Measurements from ENCODE around the gene ABCG4. TPM values are rescaled to one million over a fixed set of nuclear protein-coding genes. Genes with fewer than 3 reads are reported as not detected.

Gene ABCG4
- total RNA-seq: under 0.01 TPM in 1 of 2 replicates, not detected in the other

DNA sequence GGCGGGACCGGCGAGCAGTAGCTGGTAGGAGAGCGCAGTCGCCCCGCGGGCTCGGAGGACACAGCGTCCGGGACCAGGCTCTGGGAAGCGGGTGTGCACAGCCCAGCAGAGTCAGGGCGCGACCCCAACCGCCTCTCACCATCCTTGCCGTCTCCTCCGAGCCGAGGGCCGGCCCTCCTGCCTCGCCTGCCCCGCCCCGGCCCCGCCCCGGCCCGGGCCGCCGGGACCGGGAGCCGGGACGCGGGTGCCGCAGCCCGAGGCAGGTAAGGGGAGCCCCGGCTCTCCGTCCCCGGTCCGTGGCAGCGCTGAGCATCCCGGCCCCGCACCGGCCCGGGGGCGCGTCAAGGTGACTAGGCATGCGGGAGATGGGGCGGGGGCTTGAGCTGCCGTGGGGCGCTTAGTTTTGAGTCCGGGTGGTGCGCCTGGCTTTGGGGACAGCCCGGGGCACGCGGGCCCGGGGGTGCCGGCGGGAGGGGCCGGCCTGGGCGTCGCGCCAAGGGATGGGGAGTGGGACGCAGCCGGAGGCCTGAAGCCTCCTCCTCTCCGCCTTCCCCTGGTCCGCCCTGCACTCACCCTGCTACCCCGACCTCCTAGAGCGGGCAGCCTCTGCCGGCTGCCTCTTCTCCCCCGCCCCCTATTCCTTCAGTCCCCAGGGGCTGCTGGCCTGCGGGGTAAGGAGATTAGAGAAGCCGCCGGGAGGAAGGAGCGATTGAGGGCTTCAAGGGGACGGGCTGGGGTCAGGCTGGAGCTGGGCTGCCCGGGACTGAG lies at the start of gene ABCG4:
Gene ABCG4 (plus strand): TSS at position 35 of the 768 bp plus-strand sequence. CDS start 914 bp downstream, outside the sequence.

DNA sequence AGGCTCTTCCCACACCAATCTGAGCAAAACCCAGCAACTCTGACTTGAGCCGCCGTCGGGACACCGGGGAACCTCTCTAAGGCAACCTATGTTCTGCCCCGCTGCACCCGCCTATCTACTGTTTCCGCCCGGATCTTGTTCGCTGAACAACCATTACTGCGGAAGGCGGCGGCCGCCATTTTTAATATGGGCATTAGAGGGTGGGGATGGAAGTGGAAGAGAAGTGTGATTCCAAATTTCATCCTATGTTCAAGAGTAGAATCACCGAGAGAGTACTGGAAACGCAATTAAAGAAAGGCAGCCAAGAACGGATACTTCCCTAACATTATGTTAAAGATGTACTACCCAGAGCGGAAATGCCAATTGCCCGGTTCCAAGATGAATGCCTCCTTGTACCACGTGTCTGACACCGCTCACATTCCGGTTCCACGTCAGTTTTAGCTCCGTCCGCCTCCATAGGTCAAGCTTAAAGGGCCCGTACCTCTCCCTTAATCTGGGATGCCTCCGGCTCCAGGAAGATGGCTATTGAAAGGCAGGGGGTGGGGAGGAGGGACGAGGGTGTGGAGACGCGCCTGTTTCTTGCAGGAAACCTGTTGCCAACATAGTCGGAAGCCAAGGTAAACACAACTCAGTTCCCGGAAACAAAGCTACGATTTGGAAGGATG lies 47.0 kb upstream of the ABCG4 start, which contains the start of gene DPAGT1:
Gene DPAGT1 (minus strand): TSS at position 95 of the 665 bp plus-strand sequence. CDS start 198 bp downstream, outside the sequence.

DNA sequence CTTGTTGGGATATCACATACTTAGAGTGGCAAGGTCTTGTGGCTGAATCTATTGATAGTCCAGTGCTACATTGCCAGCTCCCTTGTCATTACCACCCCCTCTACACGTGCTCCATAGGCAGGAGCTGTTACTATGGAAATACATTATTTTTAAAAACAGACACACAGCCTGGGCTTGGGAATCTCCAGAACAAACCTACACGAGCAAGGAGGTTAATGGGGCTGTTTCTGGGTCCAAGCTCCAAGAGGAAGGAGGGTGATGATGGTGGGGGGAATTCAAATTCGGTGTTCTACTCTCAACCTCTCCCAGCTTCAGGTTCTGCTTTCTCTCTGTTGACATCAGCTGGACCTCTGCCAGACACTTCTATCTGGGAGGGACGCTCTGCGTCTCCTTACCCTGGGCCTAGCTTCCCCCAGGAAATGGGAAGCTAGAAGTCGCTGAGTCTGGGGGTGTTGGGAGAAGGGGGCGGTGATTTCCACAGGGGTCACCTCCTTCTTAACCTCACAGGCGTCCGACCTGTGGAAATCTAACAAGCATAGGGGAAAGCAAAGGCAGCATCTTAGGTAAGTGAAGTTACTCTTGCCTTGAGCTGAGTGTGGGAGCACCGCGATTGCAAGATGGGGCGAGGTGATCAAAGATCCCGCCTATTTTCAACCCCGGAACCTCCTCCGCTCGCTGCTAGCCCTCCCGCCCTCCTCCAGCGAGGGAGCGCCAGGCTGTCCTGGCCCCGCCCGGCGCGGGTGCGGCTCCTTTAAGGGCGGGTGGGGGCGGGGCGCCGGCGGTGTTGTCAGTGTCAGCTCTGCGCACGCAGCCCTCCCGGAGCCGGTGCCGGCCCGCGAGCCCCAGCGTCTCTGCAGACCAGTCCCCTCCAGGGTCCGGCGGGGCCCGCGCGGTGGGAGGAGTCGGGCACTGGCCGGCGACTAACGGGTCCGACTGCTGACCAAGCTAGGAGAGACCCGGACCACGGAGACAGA lies 42.0 kb upstream of the ABCG4 start, which contains the start of gene C2CD2L:
Gene C2CD2L (plus strand): TSS at position 781 of the 974 bp plus-strand sequence. CDS start 398 bp downstream, outside the sequence.

DNA sequence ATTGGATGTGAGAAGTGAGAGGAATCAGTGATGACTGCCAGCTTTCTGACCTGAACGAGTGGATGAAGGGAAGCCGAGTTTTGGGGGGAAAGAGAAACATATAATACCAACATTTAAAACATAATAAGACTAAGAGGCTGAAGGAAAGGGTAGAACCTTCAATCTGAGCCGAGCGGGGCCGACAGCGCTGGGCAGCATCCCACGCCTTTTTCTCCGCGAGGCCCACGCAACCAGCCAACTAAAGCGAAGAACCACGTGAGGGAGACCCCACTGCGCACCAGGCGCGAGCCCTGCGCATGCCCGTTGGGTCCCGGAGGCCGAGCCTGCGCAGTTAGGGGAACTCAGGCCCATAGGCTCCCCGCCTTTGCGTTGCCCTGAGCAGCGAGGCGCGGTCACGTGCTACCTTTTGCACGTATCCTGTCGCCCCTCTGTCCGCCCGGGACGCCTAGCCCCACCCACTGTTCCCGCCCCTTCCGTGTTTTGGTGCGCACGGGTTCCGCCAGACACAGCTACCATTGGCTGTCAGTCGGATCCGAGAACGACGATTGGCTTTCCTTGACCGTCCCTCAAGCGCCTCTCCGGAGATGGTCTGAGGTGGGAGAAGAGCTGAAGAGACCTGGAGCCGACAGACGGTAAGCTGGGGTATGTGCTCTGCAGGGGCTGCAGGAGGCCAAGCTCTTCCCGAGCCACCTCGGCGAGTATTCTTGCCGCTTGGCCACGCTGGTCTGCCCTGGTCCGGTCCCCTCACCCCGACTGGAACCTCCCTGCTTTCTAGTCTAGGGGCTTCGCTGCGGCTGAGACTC lies 27.6 kb upstream of the ABCG4 start, which contains the start of gene HINFP:
Gene HINFP (plus strand): TSS at position 573 of the 803 bp plus-strand sequence. CDS start 5,365 bp downstream, outside the sequence.

DNA sequence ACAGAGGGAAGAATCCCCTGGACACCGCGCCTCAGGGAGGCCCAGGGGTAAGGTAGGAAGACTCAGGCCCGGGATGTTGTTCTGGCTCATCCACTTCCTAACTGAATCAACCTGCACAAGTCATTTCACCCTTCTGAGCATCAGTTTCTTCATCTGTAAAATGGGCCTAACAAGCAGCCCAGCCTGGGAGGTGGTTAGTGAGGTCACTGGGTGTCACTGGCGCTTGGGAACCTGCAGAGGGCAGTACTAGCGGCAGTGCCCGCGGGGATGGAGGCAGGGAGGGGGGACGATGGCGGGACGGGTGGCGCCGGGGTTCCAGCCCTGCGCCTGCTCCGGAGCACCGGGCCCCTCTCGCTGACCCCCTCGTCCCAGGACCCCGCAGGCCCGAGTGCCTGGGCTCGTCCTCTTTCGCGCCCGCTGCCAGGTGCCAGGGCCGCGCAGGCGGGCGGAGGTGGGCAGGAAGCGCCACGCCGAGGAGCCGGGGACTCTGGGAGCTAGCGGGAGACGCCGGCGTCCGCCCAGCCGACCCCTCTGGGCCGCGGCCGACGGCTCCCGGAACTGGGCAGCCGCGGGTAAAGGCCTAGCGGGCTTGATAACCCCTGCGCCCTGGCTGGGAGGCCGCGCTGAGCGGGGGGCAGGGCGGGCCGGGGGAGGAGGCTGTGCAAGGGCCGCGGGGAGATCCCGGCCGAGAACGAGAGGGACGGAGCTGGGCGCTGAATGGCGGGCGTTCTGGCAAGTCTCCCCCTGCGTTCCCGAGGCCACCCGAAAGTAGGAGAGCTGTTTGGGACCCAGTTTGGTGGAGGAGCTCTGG lies 19.8 kb downstream of the ABCG4 start, which contains the start of gene NLRX1:
Gene NLRX1 (plus strand): TSS at position 255 of the 811 bp plus-strand sequence. CDS start 2,679 bp downstream, outside the sequence.

DNA sequence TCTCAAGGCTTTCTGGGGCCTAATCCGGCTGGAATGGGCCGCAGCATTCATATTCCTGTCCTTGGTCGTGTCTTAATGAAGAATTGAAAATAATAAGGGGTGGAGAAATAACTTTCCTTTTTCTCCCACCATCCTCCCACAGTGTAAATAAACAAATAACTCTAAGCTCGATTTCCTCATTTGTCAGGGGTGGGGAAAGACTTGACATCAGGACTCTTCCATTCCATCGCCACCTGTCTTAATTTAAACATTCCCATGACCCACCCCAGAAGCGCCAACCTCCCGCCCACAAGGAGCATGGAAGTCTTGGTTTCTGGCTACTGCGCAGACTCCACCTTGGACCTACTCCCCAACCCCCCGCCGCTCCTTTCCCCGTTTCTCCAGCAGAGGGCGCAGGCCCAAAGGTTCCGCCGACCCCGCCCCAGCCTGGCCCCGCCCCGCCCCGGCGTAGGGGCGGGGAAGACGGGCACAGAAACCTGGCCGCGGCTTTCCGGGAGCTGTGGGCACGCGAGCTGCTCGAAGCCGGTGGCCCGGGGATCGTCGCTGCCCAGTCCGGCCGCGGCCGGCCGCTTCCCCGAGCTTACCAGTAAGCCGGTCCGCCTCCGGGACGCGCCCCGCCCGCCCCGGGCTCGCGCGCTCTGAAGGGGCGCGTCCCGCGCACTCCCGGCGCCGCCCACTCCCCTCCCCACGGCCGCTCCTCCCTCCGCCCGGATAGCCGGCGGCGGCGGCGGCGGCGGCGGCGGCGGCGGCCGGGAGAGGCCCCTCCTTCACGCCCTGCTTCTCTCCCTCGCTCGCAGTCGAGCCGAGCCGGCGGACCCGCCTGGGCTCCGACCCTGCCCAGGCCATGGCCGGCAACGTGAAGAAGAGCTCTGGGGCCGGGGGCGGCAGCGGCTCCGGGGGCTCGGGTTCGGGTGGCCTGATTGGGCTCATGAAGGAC lies 57.0 kb downstream of the ABCG4 start, which contains the start of gene CBL:
Gene CBL (plus strand): TSS at position 766 of the 937 bp plus-strand sequence. CDS start 79 bp downstream, at position 845.

Other genes starting within 250 kb of the ABCG4 start
- 16.5 and 21.5 TPM in 2 replicates for gene BCL9L, start 223.1 kb upstream of the ABCG4 start, total RNA-seq
- gene UPK2, start 192.8 kb upstream of the ABCG4 start, total RNA-seq: not detected in 2 replicates
- gene FOXR1, start 177.3 kb upstream of the ABCG4 start, total RNA-seq: not detected in 2 replicates
- 27.9 and 29.2 TPM in 2 replicates for gene CENATAC, start 150.9 kb upstream of the ABCG4 start, total RNA-seq
- gene RPS25, start 130.7 kb upstream of the ABCG4 start, total RNA-seq: 652 and 653 TPM in 2 replicates
- gene TRAPPC4, start 130.3 kb upstream of the ABCG4 start, total RNA-seq: 88.4 and 187 TPM in 2 replicates
- 6.4 and 7.8 TPM in 2 replicates for gene SLC37A4, start 118.2 kb upstream of the ABCG4 start, total RNA-seq
- gene HYOU1, start 91.8 kb upstream of the ABCG4 start, total RNA-seq: 104 and 167 TPM in 2 replicates
- 38.9 and 39.2 TPM in 2 replicates for gene VPS11, start 81.2 kb upstream of the ABCG4 start, total RNA-seq
- gene HMBS, start 64.2 kb upstream of the ABCG4 start, total RNA-seq: 3.7 and 5.8 TPM in 2 replicates
- 8.8 and 11.8 TPM in 2 replicates for gene DPAGT1, start 47.2 kb upstream of the ABCG4 start, total RNA-seq
- gene C2CD2L, start 41.7 kb upstream of the ABCG4 start, total RNA-seq: 3.3 and 3.7 TPM in 2 replicates
- gene HINFP, start 27.5 kb upstream of the ABCG4 start, total RNA-seq: 12.4 and 12.9 TPM in 2 replicates
- gene NLRX1, start 19.7 kb downstream of the ABCG4 start, total RNA-seq: 13.9 and 16.2 TPM in 2 replicates
- not detected in 2 replicates for gene NHERF4, start 36.4 kb downstream of the ABCG4 start, total RNA-seq
- gene CBL, start 57.3 kb downstream of the ABCG4 start, total RNA-seq: 3.4 and 5.0 TPM in 2 replicates
- 33.9 and 60.8 TPM in 2 replicates for gene MCAM, start 168.1 kb downstream of the ABCG4 start, total RNA-seq
- gene RNF26, start 185.5 kb downstream of the ABCG4 start, total RNA-seq: 3.2 and 5.1 TPM in 2 replicates
- 22.6 and 35.6 TPM in 2 replicates for gene C1QTNF5, start 191.8 kb downstream of the ABCG4 start, total RNA-seq
- gene MFRP, start 197.7 kb downstream of the ABCG4 start, total RNA-seq: not detected in 2 replicates
- gene USP2, start 232.6 kb downstream of the ABCG4 start, total RNA-seq: 0.06 and 0.13 TPM in 2 replicates

All from aortic smooth muscle cell (primary cell).